HG03354 (cell line): ENCODE data around the gene PPL.

Experiments
- ATAC-seq: cut with Tn5 transposase; IDR thresholded peaks from one replicate; pipeline ENCODE4 v1.9.1; 2021; ENCODE audit warnings: mild to moderate bottlenecking; ENCODE audit not compliant: unreplicated experiment, poor library complexity, severe bottlenecking

Gene PPL

DNA sequence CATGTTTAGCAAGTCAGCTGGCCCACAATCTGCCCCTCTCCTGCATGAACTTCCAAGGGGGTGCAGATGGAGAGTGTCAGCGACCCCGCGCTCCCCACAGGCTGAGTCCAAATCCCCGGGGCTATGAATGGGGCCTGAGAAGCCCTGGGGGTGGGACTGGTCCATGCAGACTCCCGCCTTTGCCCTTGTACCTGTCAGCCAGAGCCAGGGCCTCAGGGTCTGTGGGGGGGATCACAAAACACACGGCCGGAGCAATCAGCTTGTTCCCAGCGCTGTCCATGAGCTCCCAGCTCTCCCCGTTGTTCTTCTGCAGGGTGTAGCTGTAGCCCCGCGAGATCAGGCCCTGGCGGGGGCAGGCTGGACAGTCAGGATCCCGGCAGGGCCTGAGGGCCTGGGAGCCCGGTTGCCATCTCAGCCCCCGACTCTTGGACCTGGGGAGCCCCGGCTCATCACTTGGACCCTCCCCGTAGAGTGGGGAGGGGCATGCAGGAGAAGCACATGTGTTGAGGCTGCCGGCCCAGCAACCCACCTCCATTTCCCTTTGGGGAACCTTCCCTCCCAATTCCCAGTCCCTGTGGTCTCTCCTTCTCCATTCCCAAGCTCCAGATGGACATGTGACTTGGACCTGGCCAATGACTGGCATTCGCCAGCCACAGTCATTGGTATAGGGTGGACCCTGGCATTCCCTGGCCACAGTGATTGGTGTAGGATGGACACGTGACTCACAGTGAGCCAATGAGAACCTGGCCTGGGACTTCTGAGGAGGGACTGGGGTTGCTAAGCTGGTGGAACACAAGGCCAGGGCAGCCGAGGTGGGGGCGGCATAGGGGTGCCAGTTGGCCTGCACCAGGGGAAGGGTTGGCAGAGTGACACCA lies 42.4 kb downstream of the PPL start:
- ATAC-seq = no peak

DNA sequence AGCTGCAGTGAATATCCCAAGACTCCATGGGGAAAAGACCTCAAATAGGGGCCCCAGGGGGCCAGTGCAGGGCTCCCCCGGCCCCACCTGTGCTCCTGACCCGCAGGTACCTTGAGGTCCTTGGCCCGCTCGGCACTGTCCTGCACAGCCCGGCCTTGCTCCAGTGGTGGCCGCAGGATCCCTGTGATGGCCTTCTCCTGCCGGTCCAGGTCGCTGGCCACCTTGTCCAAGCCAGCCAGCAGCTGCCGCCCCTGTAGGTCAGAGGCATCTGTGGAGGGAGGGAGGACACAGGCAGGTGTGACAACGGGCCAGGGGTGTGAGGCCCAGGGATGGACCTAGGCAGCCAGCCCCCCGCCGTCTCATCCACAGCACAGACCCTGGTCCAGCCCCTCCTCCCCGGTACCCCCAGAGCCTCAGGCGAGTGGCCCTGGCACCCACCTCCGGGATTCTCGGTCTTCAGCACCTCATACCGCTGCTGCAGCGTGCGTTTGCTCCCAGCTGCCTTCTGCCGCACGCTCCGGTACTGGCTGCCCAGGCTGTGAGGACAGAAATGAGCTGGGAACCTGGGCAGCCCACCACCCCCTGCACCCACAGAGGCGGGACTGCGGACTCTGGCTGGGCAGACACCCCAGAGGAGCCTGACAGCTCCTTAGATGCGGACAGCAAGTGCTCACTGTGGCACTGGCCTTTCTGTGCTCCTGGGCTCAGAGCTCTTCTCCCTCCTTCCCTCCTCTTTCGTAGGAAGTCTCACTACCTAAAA lies 43.7 kb downstream of the PPL start:
- no peak for ATAC-seq

GRCh38 chr16:4892361-4893102 lies 44.4 kb downstream of the PPL start:
- no peak for ATAC-seq

DNA sequence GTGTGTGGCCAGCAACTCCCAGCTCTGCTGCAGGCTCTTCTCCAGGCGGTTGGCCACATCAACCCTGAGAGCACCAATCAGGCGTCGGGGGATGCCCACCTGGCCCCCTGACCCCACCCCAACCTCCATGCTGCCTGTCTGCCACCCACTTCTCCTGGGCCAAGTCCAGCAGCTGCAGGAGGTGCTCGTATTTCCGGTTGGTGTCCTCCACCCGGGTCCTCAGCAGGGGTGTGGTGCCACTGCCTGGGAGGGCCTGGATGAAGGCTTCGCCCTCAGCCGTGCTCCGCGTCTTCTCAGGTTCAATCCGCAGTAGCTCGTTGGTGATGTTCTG lies 45.1 kb downstream of the PPL start:
- no peak for ATAC-seq

DNA sequence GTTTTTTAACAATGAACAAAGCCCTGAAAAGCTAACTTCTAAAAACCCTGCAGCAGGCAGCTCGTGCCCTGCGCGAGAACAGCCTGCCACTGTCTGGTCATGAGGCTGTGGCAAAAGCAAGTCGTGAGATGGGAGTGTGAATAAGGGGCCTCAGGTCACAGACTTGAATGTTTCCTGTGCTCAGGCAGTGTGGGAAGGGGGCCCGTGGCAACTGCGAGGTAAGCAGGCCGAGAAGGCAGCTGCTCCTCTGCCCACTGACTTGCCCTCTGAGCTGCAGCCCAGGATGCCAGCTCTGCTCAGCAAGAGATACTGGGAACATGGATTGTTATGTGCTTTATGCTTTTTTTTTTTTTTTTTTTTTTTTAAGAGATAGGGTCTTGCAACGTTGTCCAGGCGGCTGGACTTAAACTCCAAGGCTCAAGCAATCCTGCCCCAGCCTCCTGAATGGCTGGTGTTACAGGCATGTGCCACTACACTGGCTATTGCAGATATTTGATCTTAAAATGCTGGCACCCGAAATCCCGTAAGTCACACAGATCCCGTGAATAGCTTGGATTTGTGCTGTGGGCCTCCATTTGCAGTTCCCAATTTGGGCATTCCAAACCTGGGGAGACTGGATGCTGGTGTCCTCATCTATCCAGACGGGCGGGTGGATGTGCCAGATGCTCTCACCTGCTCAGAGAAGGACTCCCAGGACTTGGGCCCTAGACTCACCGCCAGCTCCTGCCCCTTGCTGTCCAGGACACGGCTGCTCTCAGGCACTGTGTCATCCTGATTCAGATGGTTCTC lies 45.7 kb downstream of the PPL start:
- no peak for ATAC-seq

- no peak for ATAC-seq
These were observed 46.3 kb downstream of the PPL start for GRCh38 chr16:4890686-4891085.

DNA sequence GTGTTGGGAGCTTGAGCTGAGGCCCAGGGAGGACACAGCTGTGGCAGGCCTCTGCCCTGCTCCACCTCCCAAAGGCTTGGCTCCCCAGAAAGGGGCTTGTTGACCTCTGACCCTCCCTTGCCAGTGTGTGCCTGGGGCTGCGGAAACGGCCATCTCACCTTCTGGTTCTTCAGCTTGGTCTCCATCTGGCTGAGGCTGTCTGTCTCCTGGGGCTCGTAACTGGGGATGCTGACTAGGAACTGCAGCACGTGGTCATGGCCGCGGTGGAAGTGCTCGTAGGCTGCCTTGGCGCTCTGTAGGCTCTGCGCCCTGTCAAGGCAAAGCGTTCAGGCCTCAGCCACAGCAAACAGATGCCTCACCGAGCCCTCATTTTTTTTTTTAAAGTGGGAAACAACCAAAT lies 46.9 kb downstream of the PPL start:
- no peak for ATAC-seq

DNA sequence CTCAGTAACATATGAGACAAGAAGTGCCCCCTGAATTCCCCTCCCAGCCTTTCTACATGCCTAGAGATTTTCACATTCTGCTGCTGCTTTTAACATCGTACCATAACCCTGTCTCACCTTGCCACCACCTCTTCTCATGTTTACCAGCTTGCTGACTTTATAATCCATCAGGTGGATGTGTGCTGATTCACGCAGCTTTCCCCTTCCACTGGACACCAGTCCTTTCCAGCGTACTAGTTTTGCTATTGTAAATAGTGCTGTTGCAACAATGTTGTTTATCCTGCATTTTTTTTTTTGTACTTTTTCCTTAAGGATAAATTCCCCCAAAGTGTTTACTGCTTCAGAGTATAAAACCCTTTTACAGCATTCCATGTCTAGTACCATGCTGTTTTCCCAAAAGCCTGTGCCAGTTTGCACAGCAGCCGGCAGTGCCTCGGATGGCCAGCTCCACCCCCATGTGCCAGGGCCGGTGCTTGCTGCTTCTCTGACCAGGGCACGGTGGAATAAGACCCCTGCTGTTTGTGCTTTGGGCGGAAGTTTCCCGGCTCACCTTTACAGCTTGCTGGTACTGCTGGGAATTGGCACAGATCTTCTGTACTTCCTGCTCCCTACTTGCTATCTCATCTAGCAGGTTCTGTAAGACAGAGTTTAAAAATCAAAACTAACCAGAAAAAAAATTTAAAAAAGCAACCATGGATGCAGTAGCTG lies 48.4 kb downstream of the PPL start:
- no peak for ATAC-seq

DNA sequence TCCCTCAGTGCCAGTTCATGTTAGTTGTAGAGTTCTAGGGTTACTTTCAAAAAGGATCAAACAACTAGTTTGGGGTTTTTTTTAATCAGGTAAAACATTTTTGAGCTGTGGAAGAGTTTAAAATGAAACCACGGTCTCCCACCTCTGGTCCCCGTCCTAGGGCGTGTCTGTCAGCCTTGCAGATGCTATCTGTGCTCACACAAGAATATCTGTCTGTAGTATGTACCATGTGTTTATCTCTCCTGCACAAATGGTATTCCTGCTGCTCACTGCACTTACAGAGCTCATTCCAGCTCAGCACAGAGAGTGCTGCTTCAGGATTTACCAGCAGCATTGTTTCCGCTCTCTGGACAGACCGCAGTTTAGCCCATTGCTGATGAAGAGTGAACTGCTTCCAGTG lies 50.8 kb downstream of the PPL start:
- no peak for ATAC-seq

DNA sequence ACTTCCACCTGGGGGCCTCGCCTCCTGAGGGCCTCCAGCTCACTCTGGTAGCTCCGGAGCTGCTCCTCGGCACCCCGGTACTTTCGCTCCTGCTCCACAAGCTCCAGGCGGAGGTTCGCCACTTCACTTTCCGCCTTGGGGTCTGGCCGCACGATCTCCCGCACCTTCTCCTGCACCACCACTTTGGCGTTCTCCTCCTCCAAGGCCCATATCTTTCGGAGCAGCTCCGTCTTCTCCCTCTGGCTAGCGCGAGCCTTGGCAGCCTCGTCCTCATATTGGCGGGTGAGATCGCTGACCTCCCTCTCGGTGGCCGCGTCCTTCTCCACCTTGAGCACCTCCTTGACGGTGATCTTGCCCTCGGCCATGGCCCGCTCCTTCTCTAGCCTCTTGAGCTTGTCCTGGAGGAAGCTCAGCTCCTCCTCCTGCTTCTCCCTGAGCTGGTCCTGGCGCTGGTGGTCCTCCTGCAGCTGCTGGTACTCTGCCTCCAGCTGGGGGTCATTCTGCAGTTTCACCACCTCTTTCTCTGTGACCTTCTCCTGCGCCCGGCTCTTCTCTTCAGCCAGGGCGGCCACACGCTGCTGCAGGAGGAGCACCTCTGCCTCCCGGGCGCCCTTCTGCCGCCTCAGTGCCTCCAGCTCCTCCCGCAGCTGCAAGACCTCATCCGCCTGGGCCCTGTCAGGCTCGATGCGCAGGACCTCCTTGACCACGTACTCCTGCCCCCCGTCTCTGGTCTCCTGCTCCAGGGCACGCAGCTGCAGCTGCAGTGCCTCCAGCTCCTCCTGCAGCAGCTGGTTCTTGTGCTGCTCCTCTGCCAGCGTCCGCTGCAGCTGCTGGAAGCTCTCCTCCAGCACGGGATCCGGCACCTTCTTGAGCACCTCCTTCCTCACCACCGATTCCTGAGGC lies 51.7 kb downstream of the PPL start:
- ATAC-seq = no peak

- ATAC-seq = no peak
These were observed 52.7 kb downstream of the PPL start for GRCh38 chr16:4884209-4884608.

DNA sequence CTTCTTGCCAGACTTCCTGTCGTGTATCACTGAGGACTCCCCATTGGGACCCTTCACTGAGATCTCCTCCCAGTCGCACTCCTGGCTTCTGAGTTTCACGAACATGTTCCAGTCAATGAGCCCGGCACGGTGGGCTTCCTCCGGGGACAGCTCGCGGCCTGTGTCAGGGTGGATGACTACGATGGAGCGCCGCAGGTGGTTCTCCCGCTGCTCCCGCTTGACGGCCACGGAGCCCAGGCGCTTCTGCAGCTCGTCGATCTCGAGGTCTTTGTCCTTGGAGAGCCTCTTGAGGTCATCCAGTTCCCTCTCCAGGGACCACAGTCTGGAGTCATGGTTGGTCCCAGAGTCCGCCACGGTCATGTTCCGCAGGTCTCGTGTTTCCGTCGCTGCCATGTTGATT lies 53.4 kb downstream of the PPL start:
- no peak for ATAC-seq

DNA sequence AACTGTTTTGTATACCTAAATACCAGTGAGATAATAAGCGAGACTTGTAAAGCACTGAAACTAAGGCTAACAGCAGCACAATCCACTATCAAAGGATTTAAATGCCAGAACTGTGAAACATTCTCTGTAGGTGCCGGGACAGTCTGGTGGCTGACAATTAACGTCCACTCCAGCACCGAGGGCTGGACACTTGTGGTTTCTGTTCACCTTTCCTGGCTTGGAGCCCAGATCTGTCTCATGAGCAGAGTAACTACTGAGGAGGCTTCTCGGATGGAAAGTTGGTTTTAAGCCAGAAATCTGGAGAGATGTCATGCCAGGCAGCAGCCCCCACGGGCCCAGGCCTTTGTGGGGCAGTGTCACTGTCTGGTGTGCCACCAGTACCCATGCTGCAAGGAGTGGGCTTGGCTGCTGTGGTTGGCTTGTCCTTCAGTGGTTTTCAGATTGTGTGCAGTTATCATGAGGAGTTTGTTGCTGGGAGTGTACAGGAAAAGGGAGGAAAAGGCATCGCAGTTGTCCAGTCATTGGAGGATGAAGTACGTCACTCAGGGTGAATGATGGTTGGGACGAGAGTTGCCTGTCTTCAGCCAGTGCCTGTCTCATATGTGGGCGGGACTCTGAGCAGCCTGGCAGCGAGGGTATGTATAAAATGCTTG lies 54.2 kb downstream of the PPL start:
- ATAC-seq = no peak

- no peak for ATAC-seq
These were observed 54.8 kb downstream of the PPL start for GRCh38 chr16:4882000-4882632.

- ATAC-seq = no peak
These were observed 56.9 kb downstream of the PPL start for GRCh38 chr16:4880006-4880580.

DNA sequence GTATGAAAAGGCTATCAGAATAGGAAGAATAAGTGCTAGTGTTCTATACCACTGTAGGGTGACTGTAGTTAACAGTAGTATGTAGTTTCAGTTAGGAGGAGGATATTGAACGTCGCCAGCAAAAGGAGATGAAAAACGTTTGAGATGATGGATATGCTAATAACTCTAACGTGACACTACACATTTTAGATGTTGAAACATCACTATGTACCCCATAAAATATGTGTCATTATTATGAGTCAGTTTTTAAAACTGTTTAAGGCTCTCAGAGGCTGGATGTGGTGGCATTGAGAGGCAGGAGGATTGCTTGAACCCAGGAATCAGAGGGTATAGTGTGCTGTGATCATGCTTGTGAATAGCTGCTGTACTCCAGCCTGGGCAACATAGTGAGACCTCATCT lies 57.9 kb downstream of the PPL start:
- ATAC-seq = no peak

DNA sequence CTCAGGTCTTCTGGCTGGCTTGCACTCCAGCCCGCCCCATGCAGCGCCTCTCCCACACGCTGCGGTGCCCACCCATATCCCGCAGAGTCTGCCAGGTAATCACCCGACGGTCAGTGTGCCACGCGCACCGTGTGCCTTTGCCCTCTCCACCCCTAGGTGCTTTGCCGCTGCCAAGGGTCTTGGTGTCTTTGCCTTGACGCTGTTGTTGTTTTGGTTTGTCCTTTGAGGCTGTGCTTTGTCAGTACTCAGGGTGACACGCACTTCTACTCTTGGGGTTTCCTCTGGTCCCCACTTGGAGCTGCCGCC lies 59.6 kb downstream of the PPL start:
- no peak for ATAC-seq
